Mesendoderm (in vitro differentiated cells): ENCODE measurements around the gene MS4A7.

ENCODE experiments used
- DNase-seq: peaks from one replicate; pipeline ENCODE4 v3.0.0; 2013
- H2AK5ac ChIP-seq: 2 replicates; pipeline ENCODE4 v1.6.1; 2013; ENCODE audit warnings: low read length, inconsistent platforms
- H2BK120ac ChIP-seq: 2 replicates; pipeline ENCODE4 v1.6.1; 2013; ENCODE audit warnings: low read depth, mild to moderate bottlenecking, low read length, moderate library complexity, mixed read lengths
- H2BK15ac ChIP-seq: replicated peaks from 2 replicates; pipeline ENCODE4 v1.6.1; 2013; ENCODE audit warnings: low read depth, mild to moderate bottlenecking, moderate library complexity
- H2BK5ac ChIP-seq: 2 replicates; pipeline ENCODE4 v1.6.1; 2013; ENCODE audit warnings: low read length, inconsistent platforms
- H3K18ac ChIP-seq: 2 replicates; pipeline ENCODE4 v1.6.1; 2013; ENCODE audit warnings: mild to moderate bottlenecking, low read length, mixed read lengths
- H3K23ac ChIP-seq: one replicate; pipeline ENCODE4 v1.6.1; 2013; ENCODE audit warnings: low read length
- H3K27ac ChIP-seq: 2 replicates; pipeline ENCODE4 v1.5.1; 2013; ENCODE audit warnings: low read depth, mild to moderate bottlenecking, inconsistent platforms, low read length, moderate library complexity
- H3K27me3 ChIP-seq: 2 replicates; pipeline ENCODE4 v1.6.1; 2013; ENCODE audit warnings: low read length, control low read depth, mild to moderate bottlenecking, inconsistent platforms; ENCODE audit not compliant: insufficient read depth, poor library complexity
- H3K36me3 ChIP-seq: 2 replicates; pipeline ENCODE4 v1.6.1; 2013; ENCODE audit warnings: low read length, inconsistent platforms; ENCODE audit not compliant: control insufficient read depth, insufficient read depth
- H3K4ac ChIP-seq: one replicate; pipeline ENCODE4 v1.6.1; 2013; ENCODE audit warnings: low read depth, mild to moderate bottlenecking, low read length, moderate library complexity
- H3K4me1 ChIP-seq: 2 replicates; pipeline ENCODE4 v1.6.1; 2013; ENCODE audit warnings: low read depth, low read length, inconsistent platforms; ENCODE audit not compliant: control insufficient read depth
- H3K4me2 ChIP-seq: 2 replicates; pipeline ENCODE4 v1.6.1; 2013; ENCODE audit warnings: low read length
- H3K4me3 ChIP-seq: 2 replicates; pipeline ENCODE4 v1.5.1; 2013; ENCODE audit warnings: mild to moderate bottlenecking, low read length
- H3K56ac ChIP-seq: one replicate; pipeline ENCODE4 v1.6.1; 2013; ENCODE audit warnings: low read length
- H3K79me1 ChIP-seq: 2 replicates; pipeline ENCODE4 v1.6.1; 2013; ENCODE audit warnings: low read length, inconsistent platforms
- H3K79me2 ChIP-seq: 2 replicates; pipeline ENCODE4 v1.6.1; 2013; ENCODE audit warnings: mild to moderate bottlenecking, low read length; ENCODE audit not compliant: control insufficient read depth, insufficient read depth
- H3K9ac ChIP-seq: 2 replicates; pipeline ENCODE4 v1.6.1; 2013; ENCODE audit warnings: low read length, inconsistent platforms
- H4K5ac ChIP-seq: one replicate; pipeline ENCODE4 v1.6.1; 2013; ENCODE audit warnings: low read length
- H4K8ac ChIP-seq: one replicate; pipeline ENCODE4 v1.6.1; 2013; ENCODE audit warnings: low read depth, mild to moderate bottlenecking, control low read depth, low read length, moderate library complexity
- WGBS: extraction: QIAGEN DNeasy Blood & Tissue Kit; methylation state at CpG from one replicate; pipeline ENCODE4 v1.1.7; 2013; ENCODE audit warnings: low lambda C conversion rate, missing lambda C conversion rate; ENCODE audit not compliant: insufficient coverage; ENCODE audit errors: extremely low coverage; 5-methylcytosine and 5-hydroxymethylcytosine counted together

Gene MS4A7

GRCh38 chr11:60389279-60389910 lies 11.1 kb downstream of the MS4A7 start:
- Histone ChIP-seq H4K5ac (no peak overlapping the region), H4K8ac (no peak overlapping the region), H3K56ac (no peak overlapping the region), H2BK5ac (no peak overlapping the region), H3K79me1 (no peaks in the 10 kb centered on the region), H2AK5ac (no peak overlapping the region), H3K27ac (no peak overlapping the region), H3K23ac (no peak overlapping the region), H3K18ac (no peak overlapping the region), H2BK120ac (no peak overlapping the region), H3K4me3 (no peak overlapping the region), H3K4me2 (no peak overlapping the region), H3K36me3 (no peaks in the 10 kb centered on the region), H3K4me1 (no peaks in the 10 kb centered on the region), H3K9ac (no peak overlapping the region), H3K79me2 (no peaks in the 10 kb centered on the region), H3K27me3 (no peaks in the 10 kb centered on the region), H3K4ac (no peak overlapping the region), H2BK15ac (no peak overlapping the region)
- WGBS, result no CpG with 5 or more reads among the region's 5 CpGs
- no peak for DNase-seq

- no peak overlapping the region for H3K4me3 ChIP-seq
Observed at GRCh38 chr11:60390419-60390818, 12.1 kb downstream of the MS4A7 start.

DNA sequence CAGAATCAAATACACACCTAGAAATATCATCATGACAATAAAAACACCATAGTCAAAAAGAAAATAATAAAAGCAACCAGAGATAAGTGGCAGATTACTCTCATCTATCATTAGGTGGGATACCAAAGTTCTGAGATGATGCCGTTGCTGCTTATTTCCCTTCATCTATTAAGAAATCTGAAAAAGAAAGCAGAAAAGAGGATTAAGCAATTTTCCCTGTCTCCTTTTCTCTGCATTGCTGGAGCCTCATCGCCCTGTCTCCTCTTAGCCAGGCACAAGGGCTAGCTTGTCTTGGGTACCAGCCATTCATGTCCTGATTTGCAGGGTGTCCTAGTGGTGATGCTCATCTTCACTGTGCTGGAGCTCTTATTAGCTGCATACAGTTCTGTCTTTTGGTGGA lies 14.0 kb downstream of the MS4A7 start:
- Histone ChIP-seq H3K4ac (no peak overlapping the region), H3K4me1 (no peaks in the 10 kb centered on the region), H2BK120ac (no peak overlapping the region), H3K79me2 (no peaks in the 10 kb centered on the region), H3K4me2 (no peak overlapping the region), H3K27ac (no peak overlapping the region), H3K27me3 (no peaks in the 10 kb centered on the region), H3K23ac (no peak overlapping the region), H4K5ac (no peak overlapping the region), H3K56ac (no peak overlapping the region), H3K79me1 (no peaks in the 10 kb centered on the region), H2BK15ac (no peak overlapping the region), H4K8ac (no peak overlapping the region), H2AK5ac (no peak overlapping the region), H3K36me3 (no peaks in the 10 kb centered on the region), H3K9ac (no peak overlapping the region), H2BK5ac (no peak overlapping the region), H3K4me3 (no peak overlapping the region), H3K18ac (no peak overlapping the region)
- no peak for DNase-seq
- WGBS, result no CpG with 5 or more reads among the region's 2 CpGs

More at GRCh38 chr11:60390419-60390818, 12.1 kb downstream of the MS4A7 start:
- H3K4me1 ChIP-seq, result no peaks in the 10 kb centered on the region
- H3K4me2 ChIP-seq, result no peak overlapping the region
- H2BK5ac ChIP-seq, result no peak overlapping the region
- H3K56ac ChIP-seq, result no peak overlapping the region
- no peak overlapping the region for H3K23ac ChIP-seq
- H3K4ac ChIP-seq, result no peak overlapping the region
- no peak overlapping the region for H4K5ac ChIP-seq
- H3K27me3 ChIP-seq, result no peaks in the 10 kb centered on the region
- H2BK15ac ChIP-seq, result no peak overlapping the region
- no peak overlapping the region for H3K9ac ChIP-seq
- H3K79me1 ChIP-seq, result no peaks in the 10 kb centered on the region
- no peak overlapping the region for H3K27ac ChIP-seq
- H4K8ac ChIP-seq, result no peak overlapping the region
- no peaks in the 10 kb centered on the region for H3K79me2 ChIP-seq
- DNase-seq, result no peak
- H3K18ac ChIP-seq, result no peak overlapping the region
- no peak overlapping the region for H2AK5ac ChIP-seq
- H3K36me3 ChIP-seq, result no peaks in the 10 kb centered on the region
- H2BK120ac ChIP-seq, result no peak overlapping the region

- Histone ChIP-seq H4K5ac (no peak overlapping the region), H3K36me3 (no peaks in the 10 kb centered on the region), H3K56ac (no peak overlapping the region), H3K27ac (no peak overlapping the region), H3K4me1 (no peaks in the 10 kb centered on the region), H3K23ac (no peak overlapping the region), H3K27me3 (no peaks in the 10 kb centered on the region), H3K4me2 (no peak overlapping the region), H2BK5ac (no peak overlapping the region), H2BK120ac (no peak overlapping the region), H2AK5ac (no peak overlapping the region), H3K18ac (no peak overlapping the region), H3K79me1 (no peaks in the 10 kb centered on the region), H3K4me3 (no peak overlapping the region), H4K8ac (no peak overlapping the region), H3K79me2 (no peaks in the 10 kb centered on the region), H3K4ac (no peak overlapping the region), H3K9ac (no peak overlapping the region), H2BK15ac (no peak overlapping the region)
- WGBS, result no CpG with 5 or more reads among the region's 5 CpGs
- DNase-seq, result no peak
Observed at GRCh38 chr11:60393016-60393415, 14.7 kb downstream of the MS4A7 start.

GRCh38 chr11:60394666-60395380 lies 16.5 kb downstream of the MS4A7 start:
- no peak overlapping the region for H3K4me2 ChIP-seq
- H3K79me1 ChIP-seq, result no peaks in the 10 kb centered on the region
- no peak overlapping the region for H3K27ac ChIP-seq
- no peak overlapping the region for H2BK5ac ChIP-seq
- no peak overlapping the region for H3K4me3 ChIP-seq
- H3K27me3 ChIP-seq, result no peaks in the 10 kb centered on the region
- no peaks in the 10 kb centered on the region for H3K4me1 ChIP-seq
- H3K36me3 ChIP-seq, result no peaks in the 10 kb centered on the region
- H2AK5ac ChIP-seq, result no peak overlapping the region
- H3K18ac ChIP-seq, result no peak overlapping the region
- H3K23ac ChIP-seq, result no peak overlapping the region
- no peak overlapping the region for H2BK120ac ChIP-seq
- no peak overlapping the region for H4K8ac ChIP-seq
- H3K56ac ChIP-seq, result no peak overlapping the region
- no peak overlapping the region for H2BK15ac ChIP-seq
- H3K79me2 ChIP-seq, result no peaks in the 10 kb centered on the region
- no peak overlapping the region for H3K4ac ChIP-seq
- no peak for DNase-seq
- H4K5ac ChIP-seq, result no peak overlapping the region
- no peak overlapping the region for H3K9ac ChIP-seq
- WGBS, result no CpG with 5 or more reads among the region's 7 CpGs

DNA sequence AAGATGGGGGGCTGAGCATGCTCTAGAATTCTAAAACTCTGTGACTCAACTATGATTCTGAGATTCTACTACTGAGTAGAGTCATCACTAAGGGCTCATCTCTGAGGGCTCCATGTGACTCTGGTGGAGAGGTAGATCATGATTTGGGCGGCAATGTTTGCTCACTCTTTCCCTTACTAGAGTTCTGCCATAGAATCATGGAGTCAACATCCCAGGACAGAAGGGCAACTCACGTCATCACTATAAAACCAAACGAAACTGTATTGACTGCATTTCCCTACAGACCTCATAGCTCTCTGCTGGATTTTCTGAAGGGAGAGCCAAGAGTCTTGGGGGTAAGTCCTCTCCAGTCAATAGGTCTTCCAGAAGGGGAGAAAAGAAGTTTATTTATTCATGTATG lies 18.1 kb downstream of the MS4A7 start, which contains the start of gene MS4A14:
Gene MS4A14 (plus strand): TSS at position 78 of the 400 bp plus-strand sequence. CDS start 120 bp downstream, at position 198.
- no peak within 1 kb of the TSS for H3K27ac ChIP-seq
- no peak within 1 kb of the TSS for H3K23ac ChIP-seq
- no peak for DNase-seq
- H3K9ac ChIP-seq, result no peak within 1 kb of the TSS
- no peaks in the 10 kb centered on the region for H3K4me1 ChIP-seq
- no peaks in the 10 kb centered on the region for H3K79me2 ChIP-seq
- H3K79me1 ChIP-seq, result no peaks in the 10 kb centered on the region
- H3K4ac ChIP-seq, result no peak within 1 kb of the TSS
- no peak within 1 kb of the TSS for H3K56ac ChIP-seq
- no peak within 1 kb of the TSS for H3K18ac ChIP-seq
- H3K4me3 ChIP-seq, result no peak within 1 kb of the TSS
- H2BK120ac ChIP-seq, result no peak within 1 kb of the TSS
- H3K27me3 ChIP-seq, result no peaks in the 10 kb centered on the region
- no peak within 1 kb of the TSS for H4K5ac ChIP-seq
- WGBS, result no CpG with 5 or more reads among the region's 3 CpGs
- H3K4me2 ChIP-seq, result no peak within 1 kb of the TSS
- H2BK15ac ChIP-seq, result no peak within 1 kb of the TSS
- no peak within 1 kb of the TSS for H2AK5ac ChIP-seq
- H3K36me3 ChIP-seq, result no peaks in the 10 kb centered on the region
- H2BK5ac ChIP-seq, result no peak within 1 kb of the TSS
- no peak within 1 kb of the TSS for H4K8ac ChIP-seq
